MM.1S (cell line): ENCODE results near the gene ZNF503.

Experiments used
- DNase-seq: peaks from one replicate; pipeline ENCODE4 v3.0.0-alpha.2; 2015
- H2AFZ ChIP-seq: fragments of 300-600 bp; sonication (generic); 2 replicates; pipeline ENCODE4 v1.6.0; 2016; ENCODE audit warnings: antibody characterized with exemption, low read length
- H3F3A ChIP-seq: fragments of 300-600 bp; sonication (generic); 2 replicates; pipeline ENCODE4 v1.6.1; 2016; ENCODE audit warnings: mild to moderate bottlenecking, antibody characterized with exemption, low read length, moderate library complexity, mixed read lengths; ENCODE audit not compliant: insufficient read depth
- H3K27ac ChIP-seq: fragments of 300-600 bp; sonication (generic); 2 replicates; pipeline ENCODE4 v1.5.1; 2016; ENCODE audit warnings: mild to moderate bottlenecking, low read length
- H3K27me3 ChIP-seq: fragments of 300-600 bp; sonication (generic); replicated peaks from 2 replicates; pipeline ENCODE4 v1.6.0; 2016; ENCODE audit warnings: low read length; ENCODE audit not compliant: insufficient read depth
- H3K36me3 ChIP-seq: fragments of 300-600 bp; sonication (generic); replicated peaks from 2 replicates; pipeline ENCODE4 v1.6.1; 2016; ENCODE audit warnings: mild to moderate bottlenecking, low read length, mixed read lengths; ENCODE audit not compliant: insufficient read depth
- H3K4me1 ChIP-seq: fragments of 300-600 bp; sonication (generic); 2 replicates; pipeline ENCODE4 v1.6.1; 2016; ENCODE audit warnings: low read length, mixed read lengths
- H3K4me2 ChIP-seq: fragments of 300-600 bp; sonication (generic); 2 replicates; pipeline ENCODE4 v1.6.0; 2016; ENCODE audit warnings: low read depth, low read length
- H3K4me3 ChIP-seq: fragments of 300-600 bp; sonication (generic); 2 replicates; pipeline ENCODE4 v1.5.1; 2016; ENCODE audit warnings: low read length, mixed read lengths
- H3K79me2 ChIP-seq: fragments of 300-600 bp; sonication (generic); 2 replicates; pipeline ENCODE4 v1.6.1; 2016; ENCODE audit warnings: mixed run types, low read length, mixed read lengths
- H3K9ac ChIP-seq: fragments of 300-600 bp; sonication (generic); 2 replicates; pipeline ENCODE4 v1.6.1; 2016; ENCODE audit warnings: low read length, mixed read lengths
- H3K9me2 ChIP-seq: fragments of 300-600 bp; sonication (generic); replicated peaks from 2 replicates; pipeline ENCODE4 v1.6.1; 2016; ENCODE audit warnings: mild to moderate bottlenecking, low read length, mixed read lengths; ENCODE audit not compliant: insufficient read depth
- H3K9me3 ChIP-seq: fragments of 300-600 bp; sonication (generic); replicated peaks from 2 replicates; pipeline ENCODE4 v1.6.1; 2016; ENCODE audit warnings: mild to moderate bottlenecking, low read length, mixed read lengths; ENCODE audit not compliant: insufficient read depth
- H4K20me1 ChIP-seq: fragments of 300-600 bp; sonication (generic); 2 replicates; pipeline ENCODE4 v1.6.1; 2016; ENCODE audit warnings: mild to moderate bottlenecking, low read length, moderate library complexity, mixed read lengths; ENCODE audit not compliant: insufficient read depth
- EZH2 ChIP-seq: fragments of 300-600 bp; sonication (generic); optimal IDR thresholded peaks from 2 replicates; pipeline ENCODE3; 2017; ENCODE audit warnings: low read depth, mild to moderate bottlenecking, antibody characterized with exemption, low read length, mixed read lengths
- EZH2phosphoT487 ChIP-seq: fragments of 300-600 bp; sonication (generic); IDR thresholded peaks from 2 replicates; pipeline ENCODE4 v1.6.1; 2018; ENCODE audit warnings: antibody characterized with exemption, low read length
- TF ChIP-seq, protein P1 (sequence below): fragments of 300-600 bp; sonication (generic); IDR thresholded peaks from 2 replicates; pipeline ENCODE4 v1.5.1; 2016; ENCODE audit warnings: antibody characterized with exemption, low read length, mixed read lengths

Gene ZNF503

DNA sequence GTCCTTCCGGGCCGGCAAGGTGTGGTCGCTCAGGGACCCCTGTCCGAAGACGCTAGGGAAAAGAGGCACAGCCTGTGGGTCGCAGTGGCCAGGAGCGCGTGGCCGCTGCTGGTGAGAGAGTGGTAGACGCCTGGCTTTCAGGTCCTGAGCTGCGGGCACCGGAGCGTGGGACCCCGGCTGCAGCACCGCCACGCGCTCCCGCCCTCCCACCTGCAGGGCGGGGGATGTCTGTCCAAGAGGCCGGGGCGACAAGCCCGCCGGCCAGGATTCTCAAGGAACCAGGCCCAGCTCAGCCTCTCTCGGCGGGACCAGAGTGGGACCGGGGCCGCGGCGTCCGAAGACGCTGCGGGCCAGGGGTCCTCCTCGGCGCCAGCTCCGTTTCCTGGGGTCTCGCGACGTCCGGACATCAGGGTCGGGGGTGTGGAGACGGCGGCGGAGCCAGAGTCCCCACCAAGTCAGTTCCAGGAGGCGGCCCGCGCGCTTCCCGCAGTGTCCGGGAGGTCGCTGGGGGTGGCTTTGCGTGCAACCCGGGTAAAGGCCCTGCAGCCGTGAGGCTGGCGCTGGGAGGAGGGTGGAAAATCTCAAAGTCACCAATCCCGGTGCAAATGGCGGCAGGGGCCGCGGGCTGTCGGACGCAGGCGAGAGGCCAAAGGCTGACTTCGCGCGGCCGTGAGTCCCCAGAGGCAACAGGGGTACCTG, 5.5 kb downstream of the ZNF503 start:
- H3K27me3 ChIP-seq = no peaks in the 10 kb centered on the region
- no peak overlapping the region for H3K27ac ChIP-seq
- H3K4me1 ChIP-seq = no peaks in the 10 kb centered on the region
- no peaks in the 10 kb centered on the region for H3K9me3 ChIP-seq
- H4K20me1 ChIP-seq = no peaks in the 10 kb centered on the region
- H3K9ac ChIP-seq = no peak overlapping the region
- H3F3A ChIP-seq = peaks cover 8% of the 10 kb centered on the region; the same call in 1 of the 2 replicates
- TF ChIP-seq, protein P1, sequence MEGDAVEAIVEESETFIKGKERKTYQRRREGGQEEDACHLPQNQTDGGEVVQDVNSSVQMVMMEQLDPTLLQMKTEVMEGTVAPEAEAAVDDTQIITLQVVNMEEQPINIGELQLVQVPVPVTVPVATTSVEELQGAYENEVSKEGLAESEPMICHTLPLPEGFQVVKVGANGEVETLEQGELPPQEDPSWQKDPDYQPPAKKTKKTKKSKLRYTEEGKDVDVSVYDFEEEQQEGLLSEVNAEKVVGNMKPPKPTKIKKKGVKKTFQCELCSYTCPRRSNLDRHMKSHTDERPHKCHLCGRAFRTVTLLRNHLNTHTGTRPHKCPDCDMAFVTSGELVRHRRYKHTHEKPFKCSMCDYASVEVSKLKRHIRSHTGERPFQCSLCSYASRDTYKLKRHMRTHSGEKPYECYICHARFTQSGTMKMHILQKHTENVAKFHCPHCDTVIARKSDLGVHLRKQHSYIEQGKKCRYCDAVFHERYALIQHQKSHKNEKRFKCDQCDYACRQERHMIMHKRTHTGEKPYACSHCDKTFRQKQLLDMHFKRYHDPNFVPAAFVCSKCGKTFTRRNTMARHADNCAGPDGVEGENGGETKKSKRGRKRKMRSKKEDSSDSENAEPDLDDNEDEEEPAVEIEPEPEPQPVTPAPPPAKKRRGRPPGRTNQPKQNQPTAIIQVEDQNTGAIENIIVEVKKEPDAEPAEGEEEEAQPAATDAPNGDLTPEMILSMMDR = no peak
- no peak for TF ChIP-seq EZH2
- no peak for TF ChIP-seq EZH2phosphoT487
- no peak for DNase-seq
- H2AFZ ChIP-seq = no peak overlapping the region
- no peak overlapping the region for H3K4me3 ChIP-seq
- H3K4me2 ChIP-seq = no peak overlapping the region
- no peaks in the 10 kb centered on the region for H3K36me3 ChIP-seq
- no peaks in the 10 kb centered on the region for H3K9me2 ChIP-seq
- H3K79me2 ChIP-seq = peaks cover 25% of the 10 kb centered on the region

DNA sequence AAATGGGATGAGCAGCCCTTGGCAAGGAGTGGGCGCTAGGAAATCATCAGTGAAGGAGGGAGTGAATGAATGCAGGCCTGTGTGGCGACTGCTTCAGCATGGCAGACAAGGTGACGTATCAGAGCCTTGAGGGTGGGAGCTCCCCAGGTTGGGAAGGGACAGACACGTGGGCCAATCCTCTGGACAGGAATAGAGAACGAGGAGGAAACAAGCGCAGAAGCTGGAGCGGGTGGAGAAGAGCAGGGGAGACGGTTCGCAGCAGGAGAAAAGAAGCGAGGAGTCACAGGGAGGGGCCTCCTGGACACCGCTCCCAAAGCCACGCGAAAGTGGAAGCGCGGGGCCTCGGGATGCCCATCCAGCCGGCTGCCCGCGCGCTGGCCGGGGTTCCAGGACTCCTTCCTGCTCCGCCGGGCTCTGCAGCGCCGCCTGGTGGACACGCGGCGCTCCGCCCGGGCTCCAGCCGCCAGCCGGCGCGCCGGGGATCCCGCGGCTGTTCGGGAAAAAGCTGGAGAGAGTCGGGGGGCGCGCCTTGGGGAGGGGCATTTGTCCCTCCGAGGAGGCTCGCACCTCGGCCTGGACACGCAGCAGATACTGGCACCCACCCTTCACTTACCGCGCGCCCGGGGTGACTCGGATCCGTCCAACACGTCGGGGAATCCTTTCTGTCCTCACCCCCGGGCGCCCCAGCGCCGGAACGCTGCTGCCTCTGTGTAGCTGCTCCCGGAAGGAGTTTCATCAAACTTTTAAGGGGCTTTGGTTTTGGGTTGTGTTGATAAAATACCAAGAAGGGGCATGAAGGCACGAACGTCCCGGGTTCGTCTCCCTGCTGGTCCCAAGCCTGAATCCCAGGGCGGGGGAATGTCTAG, 6.3 kb downstream of the ZNF503 start:
- no peak overlapping the region for H3K27ac ChIP-seq
- no peak overlapping the region for H2AFZ ChIP-seq
- no peak for TF ChIP-seq EZH2phosphoT487
- TF ChIP-seq, protein P1 = peak; percentile 47
- no peak for TF ChIP-seq EZH2
- H3K9me2 ChIP-seq = no peaks in the 10 kb centered on the region
- peaks cover 18% of the 10 kb centered on the region for H3K79me2 ChIP-seq
- no peaks in the 10 kb centered on the region for H3K36me3 ChIP-seq
- no peaks in the 10 kb centered on the region for H4K20me1 ChIP-seq
- no peaks in the 10 kb centered on the region for H3K4me1 ChIP-seq
- H3K27me3 ChIP-seq = no peaks in the 10 kb centered on the region
- H3F3A ChIP-seq = peaks cover under 1% of the 10 kb centered on the region; the same call in 1 of the 2 replicates
- no peak overlapping the region for H3K4me2 ChIP-seq
- DNase-seq = no peak
- H3K9me3 ChIP-seq = no peaks in the 10 kb centered on the region
- H3K9ac ChIP-seq = no peak overlapping the region
- H3K4me3 ChIP-seq = no peak overlapping the region

DNA sequence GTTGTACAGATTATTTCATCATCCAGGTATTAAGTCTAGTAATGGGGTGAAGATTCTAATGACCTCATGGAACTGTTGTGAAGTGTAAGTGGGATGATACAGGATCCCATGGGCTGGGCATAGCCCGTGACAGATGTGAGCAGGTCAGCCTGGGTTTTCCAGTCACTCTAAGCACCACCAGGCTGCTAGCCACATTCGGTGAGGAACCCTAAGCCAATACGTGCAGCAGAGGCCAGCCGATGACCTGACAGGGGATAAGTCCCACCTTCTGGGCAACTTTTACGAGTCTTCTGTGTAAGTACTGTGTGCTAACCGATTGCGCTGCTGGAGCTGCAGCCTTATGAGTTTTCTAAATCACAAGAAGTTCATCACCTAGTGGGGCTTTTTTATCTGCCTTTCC, 7.3 kb downstream of the ZNF503 start:
- Histone ChIP-seq H3K9ac (no peak overlapping the region), H3K27me3 (no peaks in the 10 kb centered on the region), H3K36me3 (no peaks in the 10 kb centered on the region), H3K4me3 (no peak overlapping the region), H3K79me2 (peaks cover 9% of the 10 kb centered on the region), H4K20me1 (no peaks in the 10 kb centered on the region), H3K4me2 (no peak overlapping the region), H3K9me3 (no peaks in the 10 kb centered on the region), H3F3A (no peaks in the 10 kb centered on the region), H3K9me2 (no peaks in the 10 kb centered on the region), H2AFZ (no peak overlapping the region), H3K27ac (no peak overlapping the region), H3K4me1 (no peaks in the 10 kb centered on the region)
- no peak for TF ChIP-seq EZH2phosphoT487
- no peak for DNase-seq
